GM18502 (cell line): Measurements from ENCODE around the gene IGF1.
A peak's percentile ranks its signal among the peaks of the same experiment; 100 is the strongest.

Source experiments
- ATAC-seq: cut with Tn5 transposase; IDR thresholded peaks from one replicate; pipeline ENCODE4 v1.9.1; 2021; ENCODE audit warnings: mild to moderate bottlenecking; ENCODE audit not compliant: unreplicated experiment, poor library complexity

The IGF1 gene

DNA sequence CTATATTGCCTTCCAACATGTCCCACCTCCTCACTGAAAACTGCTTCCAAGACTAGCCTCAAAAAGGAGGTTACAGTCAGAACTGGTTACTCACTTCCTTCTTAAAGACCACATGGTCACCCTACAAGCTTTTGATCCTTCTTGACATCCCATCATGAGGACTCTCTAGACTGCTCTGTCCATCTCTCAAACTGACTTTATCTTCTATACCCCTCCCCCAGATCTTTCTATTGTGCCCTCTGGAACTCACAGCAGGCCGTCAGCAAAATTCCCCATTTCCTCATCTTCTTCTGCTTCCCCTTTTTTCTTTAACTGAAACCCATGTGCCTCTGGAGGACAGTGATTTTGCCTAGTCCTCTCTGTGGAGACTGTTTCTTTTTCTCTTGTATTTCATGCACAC lies 18.1 kb upstream of the IGF1 start:
- no peak for ATAC-seq

DNA sequence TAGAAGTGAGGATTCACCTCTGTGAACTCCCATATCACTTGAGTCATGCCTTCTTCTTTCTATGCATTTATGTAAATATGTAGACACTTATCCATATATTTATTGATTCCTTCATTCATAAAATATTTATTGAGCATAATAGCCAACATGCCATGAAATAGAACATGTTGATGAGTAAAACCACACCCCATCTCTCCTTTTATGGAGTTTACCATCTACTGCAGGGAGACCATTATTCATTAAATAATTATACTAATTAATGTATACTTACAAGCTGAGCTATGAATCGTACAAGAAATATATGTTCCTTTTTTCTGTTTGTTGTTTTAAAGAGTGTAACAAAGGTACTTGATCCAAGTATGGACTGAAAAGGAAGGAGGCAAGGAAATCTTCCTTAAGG lies 17.4 kb upstream of the IGF1 start:
- no peak for ATAC-seq

DNA sequence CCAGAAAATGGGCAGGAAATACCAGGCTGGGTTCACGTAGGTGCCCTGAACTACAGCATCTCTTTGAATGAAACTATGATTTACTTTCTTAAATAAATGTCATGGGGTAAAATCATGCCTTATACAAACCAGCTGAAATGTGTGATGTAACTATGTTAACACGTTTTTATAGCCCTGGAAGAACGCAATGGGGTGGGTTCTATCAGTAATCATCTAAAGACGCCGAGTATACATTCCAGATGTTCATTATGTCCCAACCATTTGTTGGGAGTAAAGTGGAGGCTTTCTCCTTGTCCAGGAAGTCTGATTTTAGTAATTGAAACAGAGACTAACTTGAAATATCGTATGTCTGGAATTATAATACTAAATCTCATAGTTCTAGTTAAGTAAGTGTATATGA lies 16.2 kb upstream of the IGF1 start:
- ATAC-seq: no peak

DNA sequence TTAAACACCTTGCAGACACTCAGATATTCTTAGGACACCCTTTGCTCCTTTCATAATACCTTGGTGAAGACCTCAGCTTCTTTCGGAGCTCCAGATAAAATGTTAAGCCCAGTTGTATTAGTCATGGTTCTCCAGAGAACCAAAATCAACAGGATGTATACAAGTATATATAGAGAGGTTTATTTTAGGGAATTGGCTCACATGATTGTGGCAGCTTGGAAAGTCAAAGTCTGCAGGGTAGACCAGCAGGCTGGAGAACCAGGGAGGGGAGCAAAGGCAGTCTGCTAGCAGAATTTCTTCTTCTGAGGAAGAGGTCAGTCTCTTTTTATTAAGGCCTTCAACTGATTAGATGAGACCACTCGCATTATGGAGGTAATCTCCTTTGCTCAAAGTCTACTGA lies 6.9 kb upstream of the IGF1 start:
- ATAC-seq: no peak

DNA sequence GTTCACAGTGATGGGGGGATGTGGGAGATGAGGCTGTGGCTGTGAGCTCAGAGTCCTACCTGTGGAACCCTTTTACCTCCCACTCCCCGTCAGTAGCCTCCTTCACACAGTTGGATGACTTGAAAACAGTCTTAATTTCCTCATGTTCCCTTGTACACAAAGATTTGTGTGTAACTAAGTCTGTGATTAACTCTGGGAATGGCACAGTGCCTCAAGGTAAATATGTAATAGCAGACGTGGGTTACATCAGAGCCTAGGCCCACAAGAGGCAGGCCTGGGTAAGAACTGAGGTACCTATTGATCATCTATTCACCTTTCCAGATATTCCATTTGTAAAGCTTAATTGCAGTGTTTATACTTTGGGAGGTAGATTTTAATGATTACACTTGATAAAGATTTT lies 5.8 kb upstream of the IGF1 start:
- no peak for ATAC-seq

DNA sequence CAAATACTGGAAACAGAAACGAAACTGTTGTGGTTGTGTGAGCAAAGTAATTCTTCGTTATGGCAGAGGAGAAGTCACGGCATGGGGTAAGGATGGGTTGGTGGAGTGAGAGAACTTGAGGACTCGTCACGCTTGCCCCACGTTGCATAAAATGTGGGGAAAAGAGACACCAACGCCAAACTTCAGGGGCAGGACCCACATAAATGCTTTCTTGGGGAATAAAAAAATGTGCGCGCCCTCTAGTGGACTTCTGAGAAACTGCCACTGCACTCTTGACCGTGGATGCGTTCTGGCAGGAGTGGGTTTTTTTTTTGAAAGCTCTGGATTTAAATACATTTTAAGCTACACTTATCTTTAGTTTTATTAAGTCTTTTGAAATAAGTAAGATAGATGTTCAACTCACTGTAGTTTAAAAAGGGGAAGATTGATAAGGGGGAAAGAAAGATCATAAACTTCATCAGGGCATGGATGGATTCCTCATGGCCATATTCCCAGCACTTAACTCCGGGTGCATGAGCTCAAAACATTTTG lies 4.1 kb upstream of the IGF1 start:
- peak; percentile 68 for ATAC-seq

DNA sequence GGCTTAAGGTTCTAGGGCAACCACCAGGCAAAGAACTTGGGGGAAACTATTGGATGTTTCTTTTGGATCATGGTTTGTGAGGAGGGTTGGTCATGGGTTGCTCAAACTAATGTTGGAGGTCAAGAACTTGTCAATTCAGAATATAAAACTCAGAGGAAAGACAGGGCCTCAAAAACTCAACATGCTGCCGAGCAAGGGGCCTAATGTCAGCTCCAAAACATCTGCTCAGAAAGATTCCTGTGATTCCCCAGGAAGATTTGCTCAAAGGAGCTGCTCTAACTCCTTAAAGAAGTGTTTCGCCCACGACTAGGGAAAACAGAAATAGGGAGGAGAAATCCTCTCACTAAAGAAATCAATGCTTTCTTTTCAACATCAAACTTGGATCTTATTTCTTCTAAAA lies 3.7 kb upstream of the IGF1 start:
- peak; percentile 31 for ATAC-seq

DNA sequence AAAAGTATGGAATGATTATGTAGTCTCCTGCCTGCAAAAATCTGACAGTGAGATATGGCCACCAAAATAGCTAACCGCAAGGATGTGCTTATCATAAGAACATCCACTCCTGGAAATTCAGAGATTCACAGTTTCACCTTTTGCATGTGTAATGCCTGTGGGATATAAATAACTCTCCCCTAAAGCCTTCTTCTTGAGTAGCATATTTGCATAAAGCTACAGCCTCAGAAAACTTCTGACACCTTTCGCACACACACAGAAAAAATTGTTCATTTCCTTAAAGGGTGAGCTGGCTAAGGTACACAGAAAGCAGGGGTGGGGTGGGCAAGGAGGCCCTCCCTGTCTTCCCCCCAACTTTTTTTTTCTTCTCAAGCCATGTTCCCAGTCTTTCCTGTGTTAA lies 3.1 kb upstream of the IGF1 start:
- peak; percentile 76 for ATAC-seq

DNA sequence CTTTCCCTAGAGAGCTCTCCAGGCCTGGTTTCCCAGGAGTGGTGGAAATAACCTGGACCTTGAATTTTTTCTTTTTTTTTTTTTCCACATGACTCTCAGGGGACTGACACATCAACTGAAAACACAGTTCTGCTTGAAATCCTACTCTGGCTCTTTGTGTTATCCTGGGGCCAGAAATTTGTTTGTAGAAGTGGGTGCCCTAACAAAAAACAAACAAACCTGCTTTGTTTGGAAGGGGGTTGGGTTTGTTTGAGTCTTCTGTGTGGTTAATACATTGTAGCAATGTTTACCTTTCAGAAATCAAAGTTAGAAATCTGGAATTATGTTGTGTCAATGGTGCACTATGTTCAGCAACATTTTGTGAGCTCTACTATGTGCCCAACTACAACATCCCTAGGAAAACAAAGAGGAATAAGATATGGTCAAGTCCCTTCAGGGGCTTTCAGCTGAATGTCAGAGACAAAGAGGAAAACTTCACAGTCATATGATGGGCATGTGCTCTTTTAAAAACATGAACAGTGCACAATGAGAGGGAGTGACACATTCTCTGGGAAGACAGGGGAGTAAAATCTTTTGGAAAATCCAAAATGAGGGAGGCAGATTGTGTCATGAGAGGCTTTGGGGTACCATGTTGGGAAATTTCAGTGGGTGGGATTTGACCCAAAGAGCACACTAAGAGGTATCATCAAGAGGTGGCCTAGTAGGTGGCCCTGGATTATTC lies 1.5 kb upstream of the IGF1 start:
- ATAC-seq: no peak

DNA sequence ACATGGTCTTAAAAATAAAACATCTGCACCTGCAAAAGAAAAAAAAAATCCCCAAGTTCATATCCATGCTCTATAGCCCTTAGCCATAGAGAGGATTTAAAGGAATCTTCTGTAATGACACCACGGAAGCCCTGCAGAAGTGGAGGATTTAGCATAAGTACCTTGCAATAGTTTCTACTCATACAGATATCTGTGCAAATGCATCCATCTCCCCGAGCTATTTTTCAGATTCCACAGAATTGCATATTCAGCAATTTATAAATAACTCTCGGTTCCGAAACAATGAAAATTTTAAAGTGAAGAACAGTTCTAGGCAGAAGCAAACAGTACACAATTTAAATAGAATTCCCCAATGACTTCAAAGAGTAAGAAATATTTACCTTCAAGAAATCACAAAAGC lies 424 bp downstream of the IGF1 start:
- no peak for ATAC-seq

DNA sequence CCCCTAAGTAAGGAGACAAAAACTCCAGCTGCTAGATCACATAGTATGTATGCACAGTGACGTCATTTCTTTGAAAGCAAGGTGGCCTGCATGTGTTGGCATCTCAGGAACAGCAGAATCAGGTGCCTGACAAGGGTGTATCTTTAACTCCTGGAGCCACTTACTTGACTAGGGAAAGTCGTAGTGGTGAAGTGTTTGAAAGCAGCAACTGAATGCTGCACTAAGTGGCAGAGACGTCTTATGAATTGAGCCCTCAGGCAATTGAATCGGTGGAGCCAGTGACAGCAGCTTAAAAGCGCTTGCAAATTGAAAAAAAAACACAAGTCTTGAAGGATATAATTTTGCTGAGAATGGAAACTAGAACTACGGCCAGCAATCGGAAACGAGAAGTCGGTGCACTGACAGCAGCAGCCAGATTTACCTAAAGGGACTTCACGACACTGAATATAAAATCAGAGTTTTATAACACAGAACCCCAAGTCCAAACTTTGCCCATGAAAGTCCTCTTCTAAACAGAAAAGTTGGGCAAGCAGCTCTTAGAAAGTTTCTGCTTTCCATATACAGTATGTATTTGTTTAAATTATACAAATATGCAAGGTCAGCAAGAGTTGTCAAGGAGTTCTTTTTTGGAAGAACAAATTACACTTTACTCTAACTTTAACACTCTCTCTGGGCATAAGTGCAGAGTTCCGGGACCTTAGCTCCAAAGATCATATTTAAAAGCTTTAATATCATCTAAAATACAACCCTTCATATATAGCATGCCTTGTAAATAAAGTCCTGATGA lies 1.1 kb downstream of the IGF1 start:
- peak; percentile 28 for ATAC-seq

DNA sequence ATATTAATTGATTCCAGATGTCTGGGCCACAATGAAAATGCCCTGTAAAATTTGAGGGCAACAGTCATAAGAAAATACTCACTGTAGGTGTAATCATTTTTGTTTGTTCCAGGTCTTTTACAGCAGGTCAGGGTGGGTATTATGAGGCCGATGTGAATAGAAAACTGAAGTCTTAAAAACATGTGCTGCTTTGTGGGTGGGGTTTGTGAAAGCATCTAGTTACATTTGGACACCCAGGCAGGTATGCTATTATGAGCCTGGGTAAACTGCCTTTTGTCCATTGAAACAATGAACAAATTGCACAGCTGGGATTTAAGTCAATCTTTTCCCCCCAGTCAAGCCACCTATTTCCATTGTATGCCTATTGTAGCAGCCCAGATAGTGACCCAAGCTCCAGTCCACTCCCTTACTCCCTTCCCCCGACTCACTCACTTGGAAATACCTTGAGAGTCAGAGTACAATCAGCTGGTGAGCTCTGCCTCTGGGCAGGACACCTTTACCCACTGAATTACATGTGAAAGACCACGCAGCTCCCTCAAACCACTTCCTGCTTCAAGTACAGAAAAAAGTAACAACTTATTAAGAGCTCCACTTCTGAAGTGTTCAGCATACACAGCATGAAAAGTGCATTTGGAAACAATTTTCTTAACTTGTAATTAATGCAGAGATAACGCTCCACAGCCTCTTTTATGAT lies 1.8 kb downstream of the IGF1 start:
- ATAC-seq: peak; percentile 64

DNA sequence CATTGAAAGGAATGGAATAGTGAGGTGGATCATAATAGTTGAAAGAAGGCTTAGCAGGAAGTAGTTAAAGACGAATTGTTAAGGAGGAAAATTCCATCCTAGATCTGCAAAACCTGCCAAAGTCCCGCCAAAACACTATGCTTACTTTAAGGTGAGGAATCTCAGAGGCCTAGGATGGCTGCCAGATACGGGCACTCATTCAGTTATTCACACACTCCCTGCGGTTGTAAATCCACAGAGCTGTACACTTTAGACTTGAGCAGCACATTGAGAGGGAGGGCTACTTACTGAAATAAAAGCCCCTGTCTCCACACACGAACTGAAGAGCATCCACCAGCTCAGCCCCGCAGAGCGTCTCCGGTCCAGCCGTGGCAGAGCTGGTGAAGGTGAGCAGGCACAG lies 5.0 kb downstream of the IGF1 start:
- ATAC-seq: no peak

DNA sequence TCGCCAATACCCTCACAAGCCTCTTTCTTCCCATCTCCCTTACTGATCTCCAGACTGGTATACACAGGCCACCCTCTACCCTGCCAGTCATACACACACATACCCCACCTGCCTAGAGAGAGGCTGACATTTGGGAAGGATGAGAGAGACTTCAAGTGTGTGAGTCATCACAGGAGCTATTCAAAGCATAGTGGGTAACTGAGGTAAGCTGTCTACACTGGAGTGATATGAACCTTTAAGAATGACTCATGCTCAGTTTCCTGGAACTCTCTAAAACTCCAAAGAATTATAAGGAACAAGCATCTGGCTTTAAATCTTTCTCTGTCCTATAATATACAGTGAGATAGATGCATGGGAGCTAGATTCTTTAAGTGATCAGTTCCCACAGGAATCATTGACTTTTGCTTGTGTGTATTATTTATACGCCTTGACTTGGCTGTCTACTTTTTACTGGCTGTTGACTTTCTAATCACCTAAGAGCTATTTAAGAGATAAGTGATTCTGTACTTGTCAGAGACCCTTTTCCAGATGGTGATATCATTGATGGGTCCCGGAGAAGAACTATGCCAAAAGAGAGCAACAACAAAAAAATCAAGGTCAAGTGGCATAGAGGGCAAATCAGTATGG lies 5.8 kb downstream of the IGF1 start:
- no peak for ATAC-seq

DNA sequence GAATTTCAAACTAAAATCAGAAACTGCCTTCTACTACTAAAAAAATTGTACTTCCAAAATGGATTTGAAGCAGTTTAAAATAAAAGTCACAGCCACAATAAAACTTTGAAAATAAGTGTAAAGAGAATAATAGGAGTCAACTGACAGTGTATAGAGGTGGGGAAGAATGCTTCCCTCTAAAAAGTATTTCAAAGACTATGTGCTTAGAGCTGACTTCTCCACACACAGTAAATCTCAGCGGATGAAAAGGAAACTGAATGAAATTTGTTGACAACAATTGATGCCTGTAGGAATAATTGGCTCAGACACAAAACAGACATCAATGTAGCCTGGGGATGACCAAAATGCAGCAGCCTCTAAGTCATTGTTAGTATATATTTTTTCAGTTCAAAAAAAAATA lies 7.9 kb downstream of the IGF1 start:
- no peak for ATAC-seq

DNA sequence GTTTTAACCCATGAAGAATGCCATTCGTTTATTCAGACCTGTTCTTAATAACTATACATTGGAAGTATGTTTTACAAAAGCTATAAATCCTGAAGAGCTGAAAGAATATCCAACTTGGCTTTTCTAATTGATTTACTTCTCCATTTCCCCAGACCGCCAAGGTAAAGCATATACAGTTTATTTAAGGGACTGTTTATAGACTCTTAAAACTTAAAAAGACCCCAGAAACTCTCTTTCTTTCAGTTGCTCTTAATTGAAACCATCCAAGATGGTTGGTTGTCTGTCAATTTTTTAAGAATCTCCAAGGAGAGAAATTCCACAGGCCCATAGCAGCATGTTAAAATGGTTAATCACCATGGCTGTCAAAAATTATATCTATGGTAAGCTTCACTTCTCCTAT lies 8.8 kb downstream of the IGF1 start:
- no peak for ATAC-seq

DNA sequence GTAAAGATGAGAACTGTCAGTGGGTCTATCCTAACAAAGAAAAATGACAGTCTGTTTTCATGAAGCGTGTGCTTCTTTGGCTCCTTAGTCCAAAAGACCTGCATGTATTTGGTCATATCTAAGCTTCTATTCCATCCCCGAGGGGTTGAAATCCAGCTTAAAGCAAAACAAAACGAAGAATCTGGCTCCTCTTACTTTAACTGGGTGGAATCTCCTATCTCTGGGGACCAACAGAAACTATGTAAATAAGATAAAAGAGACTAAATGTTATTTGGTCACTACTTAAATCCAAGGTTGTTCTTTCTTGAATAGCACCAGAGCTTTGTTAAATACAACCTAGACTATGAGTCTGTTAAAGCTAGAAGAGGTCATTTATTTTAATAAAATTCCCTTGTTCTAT lies 9.4 kb downstream of the IGF1 start:
- ATAC-seq: no peak

DNA sequence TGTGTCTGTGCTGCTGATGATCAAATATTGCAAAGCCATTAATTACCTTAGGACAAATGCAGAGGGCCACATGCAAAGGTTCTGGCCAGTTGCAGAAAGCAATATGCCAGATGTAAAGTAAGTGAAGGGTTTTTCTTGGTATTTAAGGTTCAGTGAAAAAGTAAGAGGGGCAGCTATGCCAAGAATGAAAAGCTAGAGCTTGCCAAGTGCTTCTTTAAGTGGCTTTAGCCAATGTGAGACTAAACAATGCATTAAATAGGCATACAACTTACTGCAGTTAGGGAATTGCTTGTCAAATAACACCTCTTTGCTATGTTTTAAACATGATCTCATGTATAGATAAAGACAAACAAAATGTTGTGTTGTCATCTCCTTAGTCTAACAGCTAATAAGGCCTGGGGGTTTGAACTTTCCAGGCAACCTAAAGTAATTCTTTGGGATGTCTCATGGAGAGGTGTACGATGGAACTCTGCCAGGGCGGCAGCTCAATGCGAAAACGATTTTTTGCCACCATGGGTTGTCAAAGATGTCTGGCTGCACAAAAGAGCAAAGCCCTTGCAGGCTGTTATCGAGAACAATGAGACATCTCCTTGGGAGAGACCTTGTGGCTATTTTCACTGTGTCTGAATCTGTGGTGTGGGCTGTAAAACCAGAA lies 12.0 kb downstream of the IGF1 start:
- no peak for ATAC-seq

DNA sequence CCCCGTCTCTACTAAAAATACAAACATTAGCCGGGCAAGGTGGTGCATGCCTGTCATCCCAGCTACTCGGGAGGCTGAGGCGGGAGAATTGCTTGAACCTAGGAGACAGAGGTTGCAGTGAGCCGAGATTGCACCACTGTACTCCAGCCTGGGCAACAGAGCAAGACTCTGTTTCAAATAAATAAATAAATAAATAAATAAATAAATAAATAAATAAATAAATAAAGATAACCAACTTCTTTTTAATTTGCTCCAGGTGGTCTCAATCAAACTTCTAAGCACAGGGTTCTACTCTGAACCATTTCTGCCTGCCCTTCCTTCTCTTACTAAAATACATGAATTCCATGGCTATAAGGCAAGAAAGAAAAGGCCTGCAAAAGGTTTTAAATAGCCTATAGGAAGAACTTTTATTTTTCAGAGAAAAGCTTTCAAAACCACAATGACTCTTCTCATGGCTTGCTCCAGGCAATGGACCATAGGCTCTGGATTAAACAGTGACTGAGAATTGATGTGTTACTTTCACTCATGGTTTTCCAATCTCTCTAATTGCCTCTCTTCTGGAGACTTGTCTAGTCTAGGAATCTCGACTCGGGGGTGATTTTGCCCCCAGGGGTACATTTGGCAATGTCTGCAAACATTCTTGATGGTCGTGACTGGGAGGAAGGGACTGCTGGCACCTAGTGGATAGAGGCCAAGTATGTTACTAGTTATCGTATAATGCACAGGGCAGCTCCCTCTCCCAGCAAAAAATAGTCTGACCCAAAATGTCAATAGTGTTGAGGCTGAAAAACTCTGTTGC lies 14.4 kb downstream of the IGF1 start:
- ATAC-seq: no peak
